ENCODE data around the gene FAF1.

Gene FAF1

GRCh38 chr1:50710099-50710498 lies 250.0 kb downstream of the FAF1 start:
- ChIA-PET CTCF (no interaction called here), POLR2A (no interaction called here)
- no peak for TF ChIP-seq CTBP1 (IDR thresholded peaks at IDR 0.05; ENCODE audit: borderline replicate concordance)
- no peak for TF ChIP-seq L3MBTL2 (conservative IDR thresholded peaks at IDR 0.05)
- TF ChIP-seq TARDBP (IDR thresholded peaks at IDR 0.05): no peak
- TF ChIP-seq ARNT (IDR thresholded peaks at IDR 0.05): no peak
- TF ChIP-seq BHLHE40 (IDR thresholded peaks at IDR 0.05; ENCODE audit: borderline replicate concordance): no peak
- TF ChIP-seq PKNOX1 (IDR thresholded peaks at IDR 0.05): no peak
- TF ChIP-seq NFRKB (IDR thresholded peaks at IDR 0.05): no peak
- TF ChIP-seq LEF1 (IDR thresholded peaks at IDR 0.05; ENCODE audit: borderline replicate concordance): no peak
- no peak for TF ChIP-seq FOXA1 (IDR thresholded peaks at IDR 0.05)
- no peak for TF ChIP-seq SP1 (IDR thresholded peaks at IDR 0.05)
- DNase-seq (ENCODE audit: extremely low spot score): no peak

GRCh38 chr1:50707824-50708223 lies 252.2 kb downstream of the FAF1 start:
- TF ChIP-seq CTBP1 (IDR thresholded peaks at IDR 0.05; ENCODE audit: borderline replicate concordance) (no peak), PKNOX1 (IDR thresholded peaks at IDR 0.05) (no peak), FOXM1 (IDR thresholded peaks at IDR 0.05; ENCODE audit: borderline replicate concordance) (no peak), SUZ12 (IDR thresholded peaks at IDR 0.05) (no peak), ARNT (IDR thresholded peaks at IDR 0.05) (no peak), FOXK2 (IDR thresholded peaks at IDR 0.05) (no peak), HDGF (IDR thresholded peaks at IDR 0.05; ENCODE audit: borderline replicate concordance) (no peak), TARDBP (IDR thresholded peaks at IDR 0.05) (no peak), ZNF384 (IDR thresholded peaks at IDR 0.05) (no peak), BHLHE40 (IDR thresholded peaks at IDR 0.05; ENCODE audit: borderline replicate concordance) (no peak)
- no peak for DNase-seq (ENCODE audit: extremely low spot score)
- ChIA-PET POLR2A (no interaction called here), CTCF (no interaction called here)

- POLR2A ChIA-PET: interaction anchor here (1.0 kb wide), 1 partner anchor 263 kb away, joined by 4 read pairs; no protein-coding TSS in a partner anchor
- no peak for TF ChIP-seq FOXK2 (IDR thresholded peaks at IDR 0.05)
- TF ChIP-seq LEF1 (IDR thresholded peaks at IDR 0.05; ENCODE audit: borderline replicate concordance): no peak
- TF ChIP-seq NFRKB (IDR thresholded peaks at IDR 0.05): no peak
- no peak for TF ChIP-seq TARDBP (IDR thresholded peaks at IDR 0.05)
- TF ChIP-seq SP1 (IDR thresholded peaks at IDR 0.05): no peak
- TF ChIP-seq FOXM1 (IDR thresholded peaks at IDR 0.05; ENCODE audit: borderline replicate concordance): no peak
- TF ChIP-seq HDGF (IDR thresholded peaks at IDR 0.05; ENCODE audit: borderline replicate concordance): no peak
- TF ChIP-seq ZNF384 (IDR thresholded peaks at IDR 0.05): no peak
- no peak for TF ChIP-seq SUZ12 (IDR thresholded peaks at IDR 0.05)
- no peak for TF ChIP-seq BHLHE40 (IDR thresholded peaks at IDR 0.05; ENCODE audit: borderline replicate concordance)
- TF ChIP-seq FOXA1 (IDR thresholded peaks at IDR 0.05): no peak
- TF ChIP-seq ELF4 (IDR thresholded peaks at IDR 0.05): no peak
- TF ChIP-seq CTBP1 (IDR thresholded peaks at IDR 0.05; ENCODE audit: borderline replicate concordance): no peak
- TF ChIP-seq ARNT (IDR thresholded peaks at IDR 0.05): no peak
- TF ChIP-seq L3MBTL2 (conservative IDR thresholded peaks at IDR 0.05): no peak
- TF ChIP-seq PKNOX1 (IDR thresholded peaks at IDR 0.05): no peak
- DNase-seq (ENCODE audit: extremely low spot score): peak; percentile 31
- CTCF ChIA-PET: interaction anchor here (0.9 to 1.2 kb wide), 2 partner anchors 487 to 600 kb away, joined by 3 to 5 read pairs; no protein-coding TSS in a partner anchor
Observed at GRCh38 chr1:50705699-50706098, 254.4 kb downstream of the FAF1 start.

- ChIA-PET CTCF (interaction anchor here (1.1 to 1.2 kb wide), 2 partner anchors 336 to 601 kb away, joined by 3 read pairs; no protein-coding TSS in a partner anchor), POLR2A (interaction anchor here (1.0 kb wide), 1 partner anchor 264 kb away, joined by 4 read pairs; no protein-coding TSS in a partner anchor)
- no peak for DNase-seq (ENCODE audit: extremely low spot score)
- TF ChIP-seq SP1 (IDR thresholded peaks at IDR 0.05) (no peak), ARNT (IDR thresholded peaks at IDR 0.05) (no peak), HDGF (IDR thresholded peaks at IDR 0.05; ENCODE audit: borderline replicate concordance) (no peak), FOXK2 (IDR thresholded peaks at IDR 0.05) (no peak), L3MBTL2 (conservative IDR thresholded peaks at IDR 0.05) (no peak), BHLHE40 (IDR thresholded peaks at IDR 0.05; ENCODE audit: borderline replicate concordance) (no peak), FOXA1 (IDR thresholded peaks at IDR 0.05) (no peak), ZNF384 (IDR thresholded peaks at IDR 0.05) (no peak), SUZ12 (IDR thresholded peaks at IDR 0.05) (no peak), FOXM1 (IDR thresholded peaks at IDR 0.05; ENCODE audit: borderline replicate concordance) (no peak), NFRKB (IDR thresholded peaks at IDR 0.05) (no peak), CTBP1 (IDR thresholded peaks at IDR 0.05; ENCODE audit: borderline replicate concordance) (no peak), PKNOX1 (IDR thresholded peaks at IDR 0.05) (no peak)
Observed at GRCh38 chr1:50705041-50705440, 255.0 kb downstream of the FAF1 start.

- peak; percentile 27 for DNase-seq (ENCODE audit: extremely low spot score)
- POLR2A ChIA-PET: interaction anchor here (1.4 kb wide), 1 partner anchor 273 kb away, joined by 3 read pairs; no protein-coding TSS in a partner anchor
- CTCF ChIA-PET: interaction anchor here (0.6 to 1.1 kb wide), 2 partner anchors 77 to 335 kb away, joined by 3 read pairs; no protein-coding TSS in a partner anchor
- TF ChIP-seq L3MBTL2 (conservative IDR thresholded peaks at IDR 0.05) (no peak), HDGF (IDR thresholded peaks at IDR 0.05; ENCODE audit: borderline replicate concordance) (no peak), ARNT (IDR thresholded peaks at IDR 0.05) (no peak), LEF1 (IDR thresholded peaks at IDR 0.05; ENCODE audit: borderline replicate concordance) (no peak), NFRKB (IDR thresholded peaks at IDR 0.05) (no peak), TARDBP (IDR thresholded peaks at IDR 0.05) (no peak)
Observed at GRCh38 chr1:50704126-50704525, 255.9 kb downstream of the FAF1 start.
